Measurements from ENCODE around the gene PHLDA2.

The PHLDA2 gene

GRCh38 chr11:2955906-2956476, 26.8 kb upstream of the PHLDA2 start:
- no peak overlapping the region for H2AFZ ChIP-seq (ENCODE audit: low read depth, low read length)
- H3K4me3 ChIP-seq (ENCODE audit: low read length), result no peak overlapping the region
- peaks cover 94% of the 10 kb centered on the region for H3K36me3 ChIP-seq (ENCODE audit: insufficient read depth, low read length)
- H3K27me3 ChIP-seq (ENCODE audit: insufficient read depth, low read length), result no peaks in the 10 kb centered on the region
- H3K9me3 ChIP-seq (ENCODE audit: low read length), result no peaks in the 10 kb centered on the region
- no peaks in the 10 kb centered on the region for H3K4me1 ChIP-seq (ENCODE audit: insufficient read depth, low read length)

GRCh38 chr11:2954263-2954662, 25.0 kb upstream of the PHLDA2 start:
- no peak overlapping the region for H2AFZ ChIP-seq (ENCODE audit: low read depth, low read length)
- H3K4me3 ChIP-seq (ENCODE audit: low read length), result no peak overlapping the region
- no peaks in the 10 kb centered on the region for H3K9me3 ChIP-seq (ENCODE audit: low read length)
- H3K27me3 ChIP-seq (ENCODE audit: insufficient read depth, low read length), result no peaks in the 10 kb centered on the region
- no peaks in the 10 kb centered on the region for H3K4me1 ChIP-seq (ENCODE audit: insufficient read depth, low read length)
- peaks cover 94% of the 10 kb centered on the region for H3K36me3 ChIP-seq (ENCODE audit: insufficient read depth, low read length)

DNA sequence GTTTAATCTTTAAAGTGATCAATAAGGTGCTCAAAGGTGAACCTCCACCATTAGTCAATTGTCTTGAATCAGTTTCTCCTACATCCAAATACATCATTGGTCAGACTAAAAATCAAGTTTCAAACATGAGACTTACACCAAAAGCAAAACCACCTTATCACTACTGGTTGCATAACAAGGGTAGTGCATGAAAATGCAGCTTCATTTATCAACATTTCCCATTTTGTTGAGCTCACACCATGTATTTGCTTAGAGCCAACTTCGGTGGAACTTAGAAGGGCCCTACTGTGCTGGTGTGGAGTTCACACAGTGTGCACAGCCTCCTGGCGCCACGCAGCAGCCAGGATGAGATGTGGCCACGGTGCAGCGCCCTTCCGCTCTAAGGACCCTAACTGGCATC, 23.1 kb upstream of the PHLDA2 start:
- Histone ChIP-seq H3K4me1 (ENCODE audit: insufficient read depth, low read length) (no peaks in the 10 kb centered on the region), H3K36me3 (ENCODE audit: insufficient read depth, low read length) (peaks cover 94% of the 10 kb centered on the region), H3K27me3 (ENCODE audit: insufficient read depth, low read length) (no peaks in the 10 kb centered on the region), H3K9me3 (ENCODE audit: low read length) (no peaks in the 10 kb centered on the region), H2AFZ (ENCODE audit: low read depth, low read length) (no peak overlapping the region), H3K4me3 (ENCODE audit: low read length) (no peak overlapping the region)

DNA sequence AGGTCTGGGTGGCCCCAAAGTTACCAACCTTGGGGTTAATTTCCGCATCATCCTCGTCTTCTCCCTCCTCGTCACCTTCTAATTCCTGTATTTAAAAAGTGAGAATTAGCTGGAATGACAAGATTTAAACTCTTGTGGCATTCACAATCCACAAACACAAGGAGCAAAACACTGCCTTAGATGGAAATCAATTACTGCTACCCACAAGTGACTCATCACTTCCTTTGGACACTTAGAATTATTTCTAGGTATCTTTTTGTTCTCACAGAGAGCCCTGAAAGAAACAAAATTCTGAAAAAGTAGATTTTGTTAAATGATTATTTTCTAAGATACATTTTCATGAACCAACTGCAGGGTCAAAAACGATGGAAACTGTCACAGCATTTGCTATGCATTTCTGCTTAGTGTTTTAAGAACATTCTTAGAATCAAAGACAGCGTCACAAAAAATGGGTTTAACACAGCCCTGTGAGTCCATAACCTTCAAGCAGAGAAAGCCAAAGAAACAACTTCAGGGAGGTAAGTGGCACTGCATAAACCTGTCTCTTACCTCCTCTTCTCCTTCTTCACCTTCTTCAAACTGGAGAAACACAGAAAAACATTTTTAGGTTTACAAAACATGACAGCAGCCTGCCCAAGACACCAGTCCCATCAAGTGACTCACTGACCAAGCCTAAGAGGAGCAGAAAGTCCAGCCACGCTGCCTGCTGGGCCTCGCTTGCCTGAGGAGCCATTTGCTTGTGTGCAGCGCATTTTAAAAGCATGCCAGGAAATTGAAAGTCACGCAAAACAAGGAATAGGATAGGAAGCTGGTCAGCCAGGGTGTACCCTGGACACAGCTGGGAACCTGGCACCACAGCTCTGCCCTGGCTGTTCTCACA, 22.3 kb upstream of the PHLDA2 start:
- peaks cover 95% of the 10 kb centered on the region for H3K36me3 ChIP-seq (ENCODE audit: insufficient read depth, low read length)
- no peak overlapping the region for H2AFZ ChIP-seq (ENCODE audit: low read depth, low read length)
- H3K27me3 ChIP-seq (ENCODE audit: insufficient read depth, low read length), result no peaks in the 10 kb centered on the region
- no peaks in the 10 kb centered on the region for H3K9me3 ChIP-seq (ENCODE audit: low read length)
- no peak overlapping the region for H3K4me3 ChIP-seq (ENCODE audit: low read length)
- no peaks in the 10 kb centered on the region for H3K4me1 ChIP-seq (ENCODE audit: insufficient read depth, low read length)

DNA sequence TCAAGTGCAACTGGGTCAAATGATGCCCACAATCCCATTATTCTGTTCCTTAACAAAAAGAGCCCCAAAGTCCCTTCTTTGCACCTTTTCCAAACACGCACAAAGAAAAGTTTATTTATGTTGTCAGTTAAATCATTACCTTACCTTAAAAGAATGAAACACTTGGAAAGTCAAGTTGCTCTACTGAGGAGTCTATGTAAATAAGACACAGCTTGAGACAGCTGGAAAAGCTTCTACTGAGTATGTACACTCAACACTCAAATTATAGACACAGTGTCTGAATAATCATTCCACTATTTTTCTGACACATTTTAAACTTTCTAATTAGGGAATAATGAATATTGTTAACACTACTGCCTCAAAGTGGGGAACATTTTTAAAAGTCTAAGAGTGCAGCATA, 21.6 kb upstream of the PHLDA2 start:
- Histone ChIP-seq H2AFZ (ENCODE audit: low read depth, low read length) (no peak overlapping the region), H3K9me3 (ENCODE audit: low read length) (no peaks in the 10 kb centered on the region), H3K36me3 (ENCODE audit: insufficient read depth, low read length) (peaks cover 95% of the 10 kb centered on the region), H3K27me3 (ENCODE audit: insufficient read depth, low read length) (no peaks in the 10 kb centered on the region), H3K4me1 (ENCODE audit: insufficient read depth, low read length) (no peaks in the 10 kb centered on the region), H3K4me3 (ENCODE audit: low read length) (no peak overlapping the region)

DNA sequence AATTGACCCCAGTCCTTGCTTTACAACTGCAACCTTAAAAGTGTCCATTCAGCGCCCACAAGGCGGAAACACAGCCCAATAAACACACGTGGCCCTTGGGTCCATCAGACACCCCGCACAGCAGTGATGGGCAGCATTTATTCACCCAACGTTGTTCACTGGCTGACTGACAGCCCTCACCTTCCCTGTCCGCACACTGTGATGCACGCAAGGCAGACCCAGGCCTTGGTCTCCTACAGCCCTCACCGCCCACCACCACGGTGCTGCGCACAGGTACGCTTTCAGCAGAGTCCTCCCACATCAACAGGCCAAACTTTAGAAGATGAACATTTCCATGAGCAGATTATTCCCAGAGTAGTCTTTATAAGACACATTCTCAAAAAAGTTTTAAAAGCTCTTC, 20.7 kb upstream of the PHLDA2 start:
- Histone ChIP-seq H3K36me3 (ENCODE audit: insufficient read depth, low read length) (peaks cover 95% of the 10 kb centered on the region), H3K4me3 (ENCODE audit: low read length) (no peak overlapping the region), H3K4me1 (ENCODE audit: insufficient read depth, low read length) (no peaks in the 10 kb centered on the region), H3K27me3 (ENCODE audit: insufficient read depth, low read length) (no peaks in the 10 kb centered on the region), H3K9me3 (ENCODE audit: low read length) (no peaks in the 10 kb centered on the region), H2AFZ (ENCODE audit: low read depth, low read length) (no peak overlapping the region)

DNA sequence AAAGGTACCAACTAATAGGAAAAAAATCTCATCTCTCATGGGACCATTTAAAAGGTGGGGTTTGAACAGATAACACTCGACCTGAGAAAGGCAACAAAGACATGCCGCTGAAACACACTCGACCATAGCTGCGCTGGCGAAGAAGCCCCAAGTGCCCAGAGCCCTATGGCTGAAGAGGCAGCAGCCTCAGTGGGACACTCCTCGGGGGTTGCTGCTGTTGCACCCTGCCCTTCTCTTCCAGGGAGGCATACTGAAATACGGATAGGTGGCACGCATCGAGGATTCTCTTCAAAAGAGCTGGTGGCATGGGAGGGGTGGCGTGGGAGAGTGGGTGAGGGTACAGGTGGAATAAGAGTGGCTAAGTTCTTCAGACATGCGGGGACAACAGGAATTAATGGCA, 18.5 kb upstream of the PHLDA2 start:
- no peak overlapping the region for H2AFZ ChIP-seq (ENCODE audit: low read depth, low read length)
- H3K27me3 ChIP-seq (ENCODE audit: insufficient read depth, low read length), result no peaks in the 10 kb centered on the region
- peaks cover 89% of the 10 kb centered on the region for H3K36me3 ChIP-seq (ENCODE audit: insufficient read depth, low read length)
- H3K9me3 ChIP-seq (ENCODE audit: low read length), result no peaks in the 10 kb centered on the region
- H3K4me1 ChIP-seq (ENCODE audit: insufficient read depth, low read length), result no peaks in the 10 kb centered on the region
- H3K4me3 ChIP-seq (ENCODE audit: low read length), result no peak overlapping the region

GRCh38 chr11:2945757-2946287, 16.6 kb upstream of the PHLDA2 start:
- Histone ChIP-seq H3K27me3 (ENCODE audit: insufficient read depth, low read length) (no peaks in the 10 kb centered on the region), H2AFZ (ENCODE audit: low read depth, low read length) (no peak overlapping the region), H3K9me3 (ENCODE audit: low read length) (no peaks in the 10 kb centered on the region), H3K4me1 (ENCODE audit: insufficient read depth, low read length) (no peaks in the 10 kb centered on the region), H3K4me3 (ENCODE audit: low read length) (no peak overlapping the region), H3K36me3 (ENCODE audit: insufficient read depth, low read length) (peaks cover 71% of the 10 kb centered on the region)

- Histone ChIP-seq H3K9me3 (ENCODE audit: low read length) (peaks cover under 1% of the 10 kb centered on the region), H3K4me3 (ENCODE audit: low read length) (no peak overlapping the region), H3K27me3 (ENCODE audit: insufficient read depth, low read length) (no peaks in the 10 kb centered on the region), H3K36me3 (ENCODE audit: insufficient read depth, low read length) (peaks cover 66% of the 10 kb centered on the region), H3K4me1 (ENCODE audit: insufficient read depth, low read length) (no peaks in the 10 kb centered on the region), H2AFZ (ENCODE audit: low read depth, low read length) (no peak overlapping the region)
Measured at GRCh38 chr11:2945031-2945756, 16.0 kb upstream of the PHLDA2 start.

GRCh38 chr11:2944530-2944929, 15.3 kb upstream of the PHLDA2 start:
- H3K4me3 ChIP-seq (ENCODE audit: low read length), result no peak overlapping the region
- H2AFZ ChIP-seq (ENCODE audit: low read depth, low read length), result no peak overlapping the region
- peaks cover 59% of the 10 kb centered on the region for H3K36me3 ChIP-seq (ENCODE audit: insufficient read depth, low read length)
- H3K27me3 ChIP-seq (ENCODE audit: insufficient read depth, low read length), result no peaks in the 10 kb centered on the region
- H3K9me3 ChIP-seq (ENCODE audit: low read length), result peaks cover 2% of the 10 kb centered on the region
- H3K4me1 ChIP-seq (ENCODE audit: insufficient read depth, low read length), result no peaks in the 10 kb centered on the region

DNA sequence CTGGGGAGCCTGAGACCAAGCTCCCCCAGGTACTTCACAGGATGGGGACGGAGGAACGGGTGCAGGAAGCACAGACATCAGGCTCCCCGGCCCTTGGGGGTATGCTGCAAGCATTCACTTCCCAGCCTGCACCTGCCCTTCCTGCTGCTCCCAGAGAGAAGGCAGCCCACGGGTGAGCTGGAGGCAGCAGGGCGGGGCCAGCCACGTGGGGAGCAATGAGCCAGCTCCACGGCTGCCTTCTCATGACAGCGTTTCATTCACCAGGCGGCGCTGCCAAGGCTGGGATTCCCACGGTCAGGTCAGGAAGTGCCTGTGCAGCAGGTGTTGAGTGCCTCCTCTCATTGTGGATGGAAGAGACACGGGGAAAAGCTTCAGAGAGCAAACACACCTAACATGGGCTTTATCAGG, 14.5 kb upstream of the PHLDA2 start:
- peaks cover 51% of the 10 kb centered on the region for H3K36me3 ChIP-seq (ENCODE audit: insufficient read depth, low read length)
- no peak overlapping the region for H2AFZ ChIP-seq (ENCODE audit: low read depth, low read length)
- no peak overlapping the region for H3K4me3 ChIP-seq (ENCODE audit: low read length)
- peaks cover 7% of the 10 kb centered on the region for H3K9me3 ChIP-seq (ENCODE audit: low read length)
- no peaks in the 10 kb centered on the region for H3K4me1 ChIP-seq (ENCODE audit: insufficient read depth, low read length)
- no peaks in the 10 kb centered on the region for H3K27me3 ChIP-seq (ENCODE audit: insufficient read depth, low read length)

- Histone ChIP-seq H3K4me1 (ENCODE audit: insufficient read depth, low read length) (no peaks in the 10 kb centered on the region), H2AFZ (ENCODE audit: low read depth, low read length) (no peak overlapping the region), H3K4me3 (ENCODE audit: low read length) (no peak overlapping the region), H3K36me3 (ENCODE audit: insufficient read depth, low read length) (peaks cover 45% of the 10 kb centered on the region), H3K9me3 (ENCODE audit: low read length) (peaks cover 7% of the 10 kb centered on the region), H3K27me3 (ENCODE audit: insufficient read depth, low read length) (no peaks in the 10 kb centered on the region)
Measured at GRCh38 chr11:2942872-2943710, 13.9 kb upstream of the PHLDA2 start.

All from neuron (in vitro differentiated cells).